ENCODE results near the gene SMIM44. TPM values are rescaled to one million over a fixed set of nuclear protein-coding genes. Genes with fewer than 3 reads are reported as not detected.
"Not testable (repeated sequence)": the region's sequence is repeated elsewhere in the genome, so short reads cannot be mapped to it uniquely, and the experiment has no call there.

SMIM44 gene
- total RNA-seq, 1 donor from 2014 or later = not detected

DNA sequence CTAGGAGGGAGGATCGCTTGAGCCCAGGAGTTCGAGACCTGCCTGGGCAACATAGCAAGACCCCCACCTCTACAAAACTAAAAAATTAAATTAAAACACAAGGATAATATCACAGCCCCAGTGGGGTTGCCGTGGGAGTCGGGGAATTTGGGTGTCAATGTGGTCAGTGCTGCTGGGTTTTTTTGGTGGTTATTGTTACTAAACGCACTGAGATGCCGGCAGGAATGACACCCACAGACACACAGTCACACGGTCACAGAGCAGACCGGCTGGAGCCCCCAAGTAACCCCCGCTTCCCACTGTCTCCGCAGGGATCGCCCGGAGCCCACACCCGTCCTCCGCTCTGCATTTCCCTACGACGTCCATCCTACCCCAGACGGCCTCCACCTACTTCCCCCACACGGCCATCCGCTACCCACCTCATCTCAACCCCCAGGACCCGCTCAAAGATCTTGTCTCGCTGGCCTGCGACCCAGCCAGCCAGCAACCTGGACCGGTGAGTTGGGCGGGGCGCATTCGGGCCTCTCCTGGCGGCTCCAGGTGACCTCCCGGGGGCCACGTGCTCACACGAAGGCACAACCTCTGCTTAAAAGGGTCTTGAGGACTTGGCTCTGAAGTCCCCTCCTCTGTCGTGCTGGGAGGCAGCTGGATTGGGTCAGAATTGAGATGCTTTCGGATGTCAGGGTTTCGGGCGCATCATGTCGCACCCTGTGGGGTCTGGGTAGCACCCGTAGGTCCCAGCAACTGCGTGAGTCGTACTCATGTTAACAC, 30.9 kb downstream of the SMIM44 start:
- no peak for DNase-seq
- no peak for ATAC-seq
- intact Hi-C loops (cut with micrococcal nuclease) = no loop called here

DNA sequence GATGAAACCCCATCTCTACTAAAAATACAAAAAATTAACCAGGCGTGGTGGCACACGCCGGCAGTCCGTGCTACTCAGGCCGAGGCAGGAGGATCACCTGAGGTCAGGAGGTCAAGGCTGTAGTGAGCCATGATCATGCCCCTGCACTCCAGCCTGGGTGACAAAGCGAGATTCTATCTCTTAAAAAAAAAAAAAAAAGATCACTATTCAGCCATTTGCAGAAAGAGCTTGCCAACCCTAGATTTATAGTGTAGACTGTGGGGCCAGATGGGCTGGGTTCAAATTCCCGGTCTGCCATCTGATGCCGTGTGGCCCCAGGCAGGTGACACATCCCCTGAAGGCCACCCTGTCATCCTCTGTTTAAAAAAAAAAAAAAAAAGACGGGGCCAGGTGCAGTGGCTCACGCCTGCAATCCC, 31.8 kb downstream of the SMIM44 start:
- peak; percentile 3 for ATAC-seq
- DNase-seq = no peak
- intact Hi-C loops (cut with micrococcal nuclease) = no loop called here

DNA sequence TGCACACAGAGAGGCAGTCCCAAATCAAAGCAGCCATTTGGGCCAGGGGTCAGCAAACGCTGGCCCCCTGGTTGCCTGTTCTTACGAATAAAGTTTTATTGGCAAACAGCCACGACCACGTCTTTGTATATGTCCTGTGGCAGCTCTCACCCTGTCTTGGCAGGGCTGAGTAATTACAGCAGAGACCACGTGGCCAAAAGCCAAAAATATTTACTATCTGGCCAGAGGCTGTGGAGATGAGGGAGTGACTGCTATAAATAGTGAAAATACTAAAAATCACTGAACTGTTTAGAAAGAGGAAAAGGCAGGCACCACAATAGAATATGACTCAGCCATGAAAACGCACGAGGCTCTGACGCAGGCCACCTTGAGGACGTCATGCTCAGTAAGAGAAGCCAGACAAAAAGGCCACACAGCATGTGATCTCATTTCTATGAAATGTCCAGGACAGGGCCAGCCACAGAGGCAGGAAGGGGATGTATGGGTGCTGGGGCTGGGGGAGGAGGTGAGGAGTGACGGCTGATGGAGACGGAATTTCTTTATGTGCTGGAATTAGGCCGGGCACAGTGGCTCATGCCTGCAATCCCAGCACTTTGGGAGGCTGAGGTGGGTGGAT, 32.3 kb downstream of the SMIM44 start:
- ATAC-seq (peak; percentile 86), DNase-seq (peak; percentile 73)
- intact Hi-C loops (cut with micrococcal nuclease) = no loop called here

DNA sequence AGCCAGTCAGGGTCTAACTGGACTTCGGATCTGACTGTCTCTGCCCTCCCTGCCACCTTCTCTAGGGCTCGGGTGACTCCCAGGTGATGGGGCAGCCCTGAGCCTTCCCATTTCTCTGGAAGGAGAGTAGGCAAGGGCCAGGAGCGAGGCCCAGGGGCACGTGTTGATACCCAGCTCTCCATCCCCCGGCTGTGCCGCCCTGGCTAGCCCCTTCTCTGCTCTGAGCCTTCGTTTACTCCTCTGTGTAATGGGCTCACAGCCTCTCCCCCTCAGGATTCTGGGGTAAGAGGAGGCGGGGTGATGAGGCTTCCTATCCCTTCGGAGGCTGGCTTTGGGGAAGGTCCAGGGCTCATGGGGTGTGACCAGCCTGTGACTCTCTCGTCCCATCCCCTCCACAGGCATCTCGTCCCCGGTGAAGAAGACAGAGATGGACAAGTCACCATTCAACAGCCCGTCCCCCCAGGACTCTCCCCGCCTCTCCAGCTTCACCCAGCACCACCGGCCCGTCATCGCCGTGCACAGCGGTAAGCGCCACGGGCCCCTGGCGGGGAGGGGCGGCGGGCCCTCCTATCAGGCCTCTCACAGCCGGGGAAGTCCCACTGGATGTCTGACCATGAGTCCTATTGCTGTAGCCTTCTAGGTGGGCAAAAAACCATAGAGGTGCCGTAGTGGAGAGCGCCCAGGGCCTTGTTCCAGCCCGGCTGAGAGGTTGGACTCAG, 34.5 kb downstream of the SMIM44 start:
- intact Hi-C loops (cut with micrococcal nuclease) = no loop called here
- ATAC-seq (no peak), DNase-seq (no peak)

DNA sequence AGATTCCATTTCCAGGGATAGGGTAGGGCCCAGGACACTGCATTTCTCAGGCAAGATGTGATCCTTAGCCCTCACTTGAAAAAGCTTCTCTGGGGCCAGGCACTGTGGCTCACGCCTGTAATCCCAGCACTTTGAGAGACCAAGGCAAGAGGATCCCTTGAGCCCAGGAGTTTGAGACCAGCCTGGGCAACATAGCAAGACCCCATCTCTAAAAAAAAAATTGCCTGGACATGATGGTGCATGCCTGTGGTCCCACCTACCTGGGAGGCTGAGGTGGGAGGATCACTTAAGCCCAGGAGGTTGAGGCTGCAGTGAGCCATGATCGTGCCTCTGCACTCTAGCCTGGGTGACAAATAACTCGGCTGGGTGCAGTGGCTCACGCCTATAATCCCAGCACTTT, 36.6 kb downstream of the SMIM44 start:
- ATAC-seq; intact Hi-C loops (cut with micrococcal nuclease): not testable (repeated sequence)

DNA sequence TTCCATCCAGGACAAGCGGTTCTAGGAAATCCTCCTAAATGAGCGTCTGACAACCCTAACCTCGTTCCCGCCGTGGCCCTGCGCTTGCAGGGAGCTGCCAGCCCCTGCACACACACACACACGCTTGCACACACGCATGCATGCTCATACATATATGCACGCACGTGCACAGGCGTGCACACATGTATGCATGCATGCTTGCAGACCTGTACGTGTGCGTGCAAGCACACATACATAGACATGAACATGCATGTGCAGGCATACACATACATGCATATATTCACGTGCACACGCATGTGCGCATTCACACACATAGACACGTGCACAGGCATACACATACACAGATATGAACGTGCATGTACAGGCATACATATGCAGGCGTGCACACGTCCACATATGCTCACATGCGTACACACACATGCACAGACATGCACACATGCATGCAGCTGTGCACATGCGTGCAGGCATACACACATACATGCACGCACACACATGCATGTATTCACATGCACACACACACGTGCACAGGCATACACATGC, 38.5 kb downstream of the SMIM44 start:
- DNase-seq = no peak
- ATAC-seq = no peak
- intact Hi-C loops (cut with micrococcal nuclease) = no loop called here

More for the DNA sequence above, 36.6 kb downstream of the SMIM44 start:
- DNase-seq = not testable (repeated sequence)

DNA sequence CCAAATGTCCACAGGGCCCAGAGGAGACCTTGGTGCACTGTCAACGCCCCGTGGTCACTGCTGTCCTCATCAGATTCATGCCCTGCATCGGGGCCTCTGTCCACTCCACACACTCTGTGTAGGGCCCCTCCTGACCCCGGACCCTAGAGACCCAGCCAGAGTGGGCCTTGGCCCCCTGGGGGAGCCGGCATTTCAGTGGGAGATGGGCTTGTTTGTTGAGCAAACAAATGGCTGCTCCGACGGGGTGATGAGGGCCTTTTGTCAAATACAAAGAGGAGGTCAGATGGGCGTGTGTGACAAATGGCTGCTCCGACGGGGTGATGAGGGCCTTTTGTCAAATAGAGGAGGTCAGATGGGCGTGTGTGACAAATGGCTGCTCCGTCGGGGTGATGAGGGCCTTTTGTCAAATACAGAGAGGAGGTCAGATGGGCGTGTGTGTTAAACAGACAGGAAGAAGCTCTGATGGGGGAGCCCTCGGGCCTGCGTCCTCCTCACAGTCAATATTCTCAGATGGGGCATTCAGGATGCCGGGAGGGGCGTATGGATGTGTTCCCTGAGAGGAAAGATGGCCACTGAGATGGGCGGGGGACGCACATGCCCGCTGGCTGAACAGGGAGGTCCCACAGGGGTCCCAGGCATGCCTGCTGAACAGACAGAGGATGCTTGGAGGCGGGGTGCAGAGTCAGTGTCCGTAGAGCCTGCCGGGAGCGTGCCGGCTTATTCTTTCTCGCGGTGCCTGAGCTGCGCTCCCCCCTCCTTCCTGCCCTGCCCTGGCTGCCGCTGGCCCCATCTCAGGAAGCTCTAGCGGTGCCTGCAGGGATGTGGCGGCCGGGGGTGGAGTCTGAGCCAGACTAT, 39.2 kb downstream of the SMIM44 start:
- DNase-seq (peak; percentile 83), ATAC-seq (peak; percentile 86)
- intact Hi-C loops (cut with micrococcal nuclease) = no loop called here

DNA sequence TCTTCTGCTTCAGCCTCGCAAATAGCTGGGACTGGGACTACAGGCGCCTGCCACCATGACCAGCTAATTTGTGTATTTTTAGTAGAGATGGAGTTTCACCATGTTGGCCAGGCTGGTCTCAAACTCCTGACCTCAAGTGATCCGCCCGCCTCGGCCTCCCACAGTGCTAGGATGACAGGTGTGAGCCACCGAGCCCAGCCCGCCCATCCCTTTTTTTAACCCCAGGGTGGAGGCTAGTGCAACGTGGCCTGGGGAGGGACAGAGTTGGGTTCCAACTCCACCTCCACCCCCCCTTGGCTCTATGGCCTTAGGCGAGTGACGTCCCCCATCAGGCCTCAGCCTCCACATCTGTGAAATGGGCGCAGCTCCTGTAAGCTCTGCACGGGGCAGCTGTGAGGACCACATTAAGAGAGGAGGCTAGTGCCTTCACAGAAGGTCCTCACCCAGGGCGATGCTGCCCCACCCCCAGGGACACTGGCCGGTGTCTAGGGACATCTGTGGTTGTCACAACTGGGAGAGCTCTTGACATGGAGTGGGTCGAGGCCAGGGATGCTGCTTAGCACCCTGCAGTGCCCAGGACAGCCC, 40.7 kb downstream of the SMIM44 start:
- DNase-seq = no peak
- intact Hi-C loops (cut with micrococcal nuclease) = no loop called here
- no peak for ATAC-seq

DNA sequence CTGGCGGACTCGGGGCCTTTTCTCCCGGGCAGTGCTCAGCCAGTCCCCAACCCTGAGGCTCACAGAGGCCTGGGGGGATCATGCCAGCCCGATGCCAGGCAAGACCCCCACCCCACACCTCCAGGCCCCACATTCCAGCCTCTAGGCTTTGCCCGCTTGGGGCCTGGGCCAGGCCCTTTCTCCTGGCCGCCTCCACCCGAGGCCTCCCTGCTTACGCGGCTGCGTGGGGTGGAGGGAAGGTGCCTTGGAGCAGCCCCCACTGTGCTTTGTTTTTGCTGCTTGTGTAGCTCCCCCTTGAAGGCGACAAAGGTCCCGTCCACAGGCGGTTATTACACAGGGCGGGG, 41.3 kb downstream of the SMIM44 start:
- ATAC-seq (no peak), DNase-seq (no peak)
- intact Hi-C loops (cut with micrococcal nuclease) = no loop called here

DNA sequence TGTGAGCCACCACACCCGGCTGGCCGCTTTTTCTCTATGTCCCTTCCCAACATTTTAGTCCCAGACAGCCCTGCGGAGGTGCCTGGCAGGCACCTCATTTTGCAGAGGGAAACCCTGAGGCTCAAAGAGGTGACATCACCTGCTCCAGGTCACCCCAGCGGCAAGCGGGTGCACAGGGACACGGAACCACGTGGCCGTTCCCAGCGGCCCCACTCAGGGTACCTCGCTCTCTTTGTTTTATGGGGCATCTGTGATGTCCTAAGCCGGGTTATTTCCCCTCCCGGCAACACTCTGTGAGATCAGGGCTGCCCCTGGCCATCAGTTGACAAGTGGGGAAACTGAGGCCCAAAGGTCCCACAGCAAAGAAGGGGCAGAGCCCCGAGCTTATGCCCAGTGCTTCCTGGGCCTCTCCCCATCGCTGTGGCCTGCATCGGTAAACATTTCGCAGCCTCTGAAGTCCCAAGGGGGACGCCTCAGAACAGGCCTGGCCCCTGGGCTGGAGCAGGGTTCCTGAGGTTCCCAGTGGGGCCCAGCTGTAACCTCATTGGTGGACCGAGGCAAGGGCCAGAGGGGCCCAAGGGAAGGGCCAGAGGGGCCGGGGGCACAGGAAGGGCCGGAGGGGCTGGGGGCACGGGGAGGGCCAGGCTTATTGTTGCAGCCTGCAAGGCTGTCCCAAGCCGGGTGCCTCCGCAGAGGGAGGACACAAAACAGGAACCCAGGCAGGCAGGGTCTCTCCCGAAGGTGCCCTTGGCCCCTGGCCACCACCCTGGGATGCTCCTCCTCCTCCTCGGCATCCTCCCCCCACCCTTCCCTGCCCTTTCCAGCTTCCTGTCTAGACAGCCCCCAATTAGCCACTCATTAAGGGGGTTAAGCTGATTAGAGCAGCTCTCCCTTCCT, 41.9 kb downstream of the SMIM44 start:
- intact Hi-C loops (cut with micrococcal nuclease) = no loop called here
- no peak for DNase-seq
- ATAC-seq = no peak

DNA sequence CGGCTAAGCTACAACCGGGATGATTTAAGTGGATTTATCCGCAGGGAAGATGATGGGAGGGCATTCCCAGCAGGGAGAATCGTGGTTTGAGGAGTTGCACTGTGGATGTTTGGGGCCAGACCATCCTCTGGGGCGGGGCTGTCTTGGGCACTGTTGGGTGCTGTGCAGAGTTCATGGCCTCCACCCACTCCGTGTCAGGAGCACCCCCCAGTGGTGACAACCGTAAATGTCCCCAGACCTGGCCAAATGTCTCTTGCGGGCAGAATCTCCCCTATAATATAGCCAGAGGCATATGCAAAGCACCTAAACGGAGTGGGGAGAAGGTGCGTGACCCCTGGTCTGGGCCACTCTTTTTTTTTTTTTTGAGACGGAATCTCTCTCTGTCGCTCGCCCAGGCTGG, 43.2 kb downstream of the SMIM44 start:
- ATAC-seq = peak; percentile 20
- intact Hi-C loops (cut with micrococcal nuclease) = no loop called here
- peak; percentile 71 for DNase-seq

DNA sequence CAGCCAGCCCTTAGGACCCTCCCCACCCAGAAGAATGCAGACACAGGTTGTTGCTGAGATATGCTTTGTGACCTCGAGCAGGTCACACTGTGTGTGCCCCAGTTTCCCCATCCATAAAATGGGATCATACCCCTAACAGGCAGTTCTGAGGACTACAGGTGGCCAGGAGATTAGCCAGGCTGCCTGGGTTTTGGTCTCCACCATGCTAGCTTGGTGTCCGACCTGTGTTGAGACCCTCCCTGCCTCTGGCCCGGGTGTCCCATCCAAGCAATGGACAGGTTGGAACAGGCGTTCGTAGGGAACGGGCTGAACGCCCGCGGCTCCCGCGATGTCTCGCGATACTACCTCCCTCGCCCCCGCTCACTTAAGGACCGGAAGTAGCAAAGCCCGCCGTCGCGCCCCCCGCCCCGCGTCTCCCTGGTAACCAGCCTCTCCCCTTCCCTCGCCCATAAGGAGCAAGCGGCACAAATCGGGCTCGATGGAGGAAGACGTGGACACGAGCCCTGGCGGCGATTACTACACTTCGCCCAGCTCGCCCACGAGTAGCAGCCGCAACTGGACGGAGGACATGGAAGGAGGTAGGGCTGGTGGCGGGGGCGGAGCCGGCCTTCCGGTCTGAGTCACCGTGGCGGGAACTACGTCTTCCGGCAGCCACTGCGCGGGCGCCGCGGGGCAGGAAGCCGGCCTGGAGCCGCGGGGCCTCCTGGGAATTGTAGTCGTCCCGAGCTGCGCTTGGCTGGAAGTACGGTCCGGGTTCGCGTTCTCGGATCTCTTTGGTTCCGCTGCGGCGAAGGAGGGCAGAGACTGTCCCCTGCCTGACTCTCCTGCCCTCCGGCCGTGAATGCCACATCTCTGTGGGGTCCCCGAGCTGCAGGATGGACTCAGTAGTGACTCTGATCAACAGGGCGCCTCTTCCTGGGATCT, 48.3 kb downstream of the SMIM44 start:
- DNase-seq = peak; percentile 97
- peak; percentile 95 for ATAC-seq
- intact Hi-C loops (cut with micrococcal nuclease) = no loop called here

DNA sequence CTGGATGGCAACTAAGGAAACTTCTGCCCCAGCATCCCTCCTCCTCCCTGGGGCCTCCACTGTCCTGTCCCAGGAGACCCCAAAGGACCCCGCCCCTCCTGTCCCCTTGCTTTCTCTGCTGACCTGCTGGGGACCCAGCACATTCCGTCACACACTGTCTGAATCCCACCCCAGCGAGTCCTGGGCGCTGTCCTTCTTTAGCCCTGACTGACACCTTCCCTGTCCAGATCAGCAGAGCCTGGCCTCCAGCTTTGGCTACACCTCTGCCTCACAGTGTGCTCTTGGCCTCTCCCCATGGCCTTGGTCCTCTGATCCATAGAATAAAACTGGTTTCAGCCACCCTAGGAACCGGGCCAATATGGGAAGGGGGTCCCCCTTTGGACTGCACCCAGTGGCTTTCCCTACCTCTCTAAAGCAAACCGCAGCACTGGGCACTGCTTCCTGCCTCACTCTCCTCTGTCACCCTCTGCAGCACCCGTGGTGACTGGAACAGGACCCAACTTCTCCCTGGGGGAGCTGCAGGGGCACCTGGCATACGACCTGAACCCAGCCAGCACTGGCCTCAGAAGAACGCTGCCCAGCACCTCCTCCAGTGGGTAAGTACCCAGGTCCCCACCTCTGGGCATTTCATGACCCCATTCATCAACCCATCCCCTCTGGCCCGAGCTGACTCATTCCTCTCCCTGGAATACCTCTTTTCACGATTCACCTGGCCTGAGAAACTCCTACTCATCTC, 49.3 kb downstream of the SMIM44 start:
- ATAC-seq (no peak), DNase-seq (no peak)
- intact Hi-C loops (cut with micrococcal nuclease) = no loop called here

DNA sequence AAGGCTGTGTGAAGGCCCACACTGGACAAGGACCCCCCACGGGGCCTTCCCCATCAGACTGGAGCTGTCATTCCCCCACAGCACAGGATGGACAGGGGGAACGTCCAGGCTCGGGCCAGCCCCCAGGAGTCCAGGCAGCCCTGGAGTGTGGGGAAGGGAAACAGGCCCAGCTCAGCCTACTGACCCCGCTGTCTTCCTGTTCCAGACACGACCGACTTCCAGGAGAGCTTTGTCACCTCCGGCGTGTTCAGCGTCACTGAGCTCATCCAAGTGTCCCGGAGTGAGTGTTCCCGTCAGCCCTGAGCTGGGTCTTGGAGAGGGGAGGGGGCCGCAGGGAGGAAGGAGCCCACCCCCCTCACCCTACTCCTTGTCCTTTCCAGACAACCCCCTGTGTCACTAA, 49.9 kb downstream of the SMIM44 start:
- no peak for DNase-seq
- no peak for ATAC-seq

More for the DNA sequence above, 49.9 kb downstream of the SMIM44 start:
- intact Hi-C loops (cut with micrococcal nuclease) = no loop called here
